Upper lobe of left lung (tissue), 6 donors: ENCODE data around the gene SLC2A11. TPM values are rescaled to one million over a fixed set of nuclear protein-coding genes. Genes with fewer than 3 reads are reported as not detected.

Source experiments
- ATAC-seq, 2 donors: fragments of 200-7000 bp; cut with Tn5 transposase; one replicate each; pipeline ENCODE4 v1.9.1; 2022; ENCODE audit warnings: mild to moderate bottlenecking in 2 of 2, moderate library complexity in 2 of 2; ENCODE audit not compliant: low FRiP score in 2 of 2
- DNase-seq, 2 donors: peaks; one replicate each; pipeline ENCODE4 v3.0.0-alpha.2; 2019 to 2020
- H3K27ac ChIP-seq, 4 donors: fragments of 200-600 bp; sonication (generic); one replicate each; pipeline ENCODE4 v1.5.1; 2016 to 2019
- H3K27me3 ChIP-seq, 4 donors: fragments of 200-600 bp; sonication (generic); one replicate each; pipeline ENCODE4 v1.5.1; 2017 to 2019
- H3K36me3 ChIP-seq, 4 donors: fragments of 200-600 bp; sonication (generic); one replicate each; pipeline ENCODE4 v1.5.1; 2016 to 2019
- H3K4me1 ChIP-seq, 4 donors: fragments of 200-600 bp; sonication (generic); one replicate each; pipeline ENCODE4 v1.5.1; 2018 to 2019
- H3K4me3 ChIP-seq, 4 donors: fragments of 200-600 bp; sonication (generic); one replicate each; pipeline ENCODE4 v1.5.1; 2017 to 2019; ENCODE audit warnings: mild to moderate bottlenecking in 2 of 4, moderate library complexity in 1 of 4
- H3K9me3 ChIP-seq, 4 donors: fragments of 200-600 bp; sonication (generic); one replicate each; pipeline ENCODE4 v1.5.1; 2018 to 2019
- CTCF ChIP-seq, 6 experiments: fragments of 450-650 bp in 4 of 6; fragments of 200-600 bp in 2 of 6; sonication (generic) in 2 of 6; IDR thresholded peaks; one replicate each; pipeline ENCODE4 v1.5.1; 2016 to 2019; ENCODE audit warnings: antibody characterized with exemption in 6 of 6
- EP300 ChIP-seq, 4 donors: sonication (generic); formaldehyde crosslinking; IDR thresholded peaks; one replicate each; pipeline ENCODE4 v1.5.1; 2017; ENCODE audit warnings: antibody characterized with exemption in 4 of 4, control low read depth in 2 of 4
- POLR2A ChIP-seq, 4 donors: fragments of 450-650 bp; IDR thresholded peaks; one replicate each; pipeline ENCODE4 v1.5.1; 2016 to 2017; ENCODE audit warnings: antibody characterized with exemption in 4 of 4, mild to moderate bottlenecking in 2 of 4
- POLR2AphosphoS5 ChIP-seq, 2 donors: sonication (generic); formaldehyde crosslinking; IDR thresholded peaks; one replicate each; pipeline ENCODE4 v1.5.1; 2017; ENCODE audit warnings: antibody characterized with exemption in 2 of 2
- WGBS, 2 donors: methylation state at CpG; one replicate each; pipeline ENCODE4 v1.1.5; 2017 to 2018; 5-methylcytosine and 5-hydroxymethylcytosine counted together
- total RNA-seq, 6 donors: library from RNA; depleted of rRNA in 4 of 6; stranded (reverse); fragments of >200 nt in 4 of 6; gene quantifications; one replicate each; pipeline versions ENCODE4 v1.1.0 to v1.2.1, GENCODE V29; 2016 to 2021
- donor health status: DM: no; HTN: no; CAD: no; lungs with moderate emphysema.
- donor health status: DM: no; HTN: yes; CAD: no; lungs with severe emphysema.

Gene SLC2A11
- 10 to 100 TPM in 5 of 6 donors, 1 to 10 TPM in 1; 9.9 to 31.4 (median 16.5) TPM for total RNA-seq

- Histone ChIP-seq H3K4me3 (peak within 1 kb of the TSS; percentile 60 to 84 (median 70)), H3K9me3 (no peaks in the 10 kb centered on the region), H3K4me1 (peaks cover 16 to 24% (median 20%) of the 10 kb centered on the region in 4 donors), H3K27me3 (no peaks in the 10 kb centered on the region), H3K27ac (peak within 1 kb of the TSS; percentile 85 to 93 (median 87)), H3K36me3 (no peaks in the 10 kb centered on the region)
- peak; percentile 98 to 99 for ATAC-seq
- peak; percentile 94 to 96 for DNase-seq
- 0 to 1% methylated on average over 5 to 52 of the region's 60 CpGs for WGBS, 2 donors
- TF ChIP-seq POLR2A (IDR thresholded peaks at IDR 0.05) (peak in 3 of 4 donors; percentile 56 to 86 (median 69)), EP300 (IDR thresholded peaks at IDR 0.05) (no peak), POLR2AphosphoS5 (IDR thresholded peaks at IDR 0.05) (peak; percentile 84 to 89), CTCF (IDR thresholded peaks at IDR 0.05) (peak in 4 of 6 experiments; percentile 51 to 75 (median 70))
These were observed at the start of gene SLC2A11 for GRCh38 chr22:23857606-23858483. Gene SLC2A11 (plus strand): TSS chr22:23857875. CDS start chr22:23858000, 125 bp downstream.

- no peak overlapping the region for H3K4me3 ChIP-seq
- no peak for DNase-seq
- TF ChIP-seq EP300 (IDR thresholded peaks at IDR 0.05) (no peak), POLR2A (IDR thresholded peaks at IDR 0.05) (no peak), CTCF (IDR thresholded peaks at IDR 0.05) (no peak), POLR2AphosphoS5 (IDR thresholded peaks at IDR 0.05) (no peak)
- ATAC-seq = no peak
- no peaks in the 10 kb centered on the region for H3K9me3 ChIP-seq
- 95 to 98% methylated on average over 4 of the region's 4 CpGs for WGBS, 2 donors
- H3K4me1 ChIP-seq = no peaks in the 10 kb centered on the region
- H3K27me3 ChIP-seq = no peaks in the 10 kb centered on the region
- no peak overlapping the region for H3K27ac ChIP-seq
- H3K36me3 ChIP-seq = peaks cover 5 to 85% (median 38%) of the 10 kb centered on the region in 4 donors
These were observed 45.3 kb upstream of the SLC2A11 start for GRCh38 chr22:23812378-23812777.

- Histone ChIP-seq H3K27ac (no peak overlapping the region), H3K36me3 (peaks cover 10 to 85% (median 50%) of the 10 kb centered on the region in 4 donors), H3K27me3 (no peaks in the 10 kb centered on the region), H3K4me1 (no peaks in the 10 kb centered on the region), H3K4me3 (no peak overlapping the region), H3K9me3 (no peaks in the 10 kb centered on the region)
- 75 to 88% methylated on average over 9 to 10 of the region's 10 CpGs for WGBS, 2 donors
- DNase-seq = no peak
- ATAC-seq = no peak
- no peak for TF ChIP-seq EP300 (IDR thresholded peaks at IDR 0.05)
- TF ChIP-seq POLR2AphosphoS5 (IDR thresholded peaks at IDR 0.05) = no peak
- no peak for TF ChIP-seq CTCF (IDR thresholded peaks at IDR 0.05)
- no peak for TF ChIP-seq POLR2A (IDR thresholded peaks at IDR 0.05)
These were observed 42.0 kb upstream of the SLC2A11 start for GRCh38 chr22:23815541-23816155.

GRCh38 chr22:23816156-23816976 lies 41.3 kb upstream of the SLC2A11 start:
- Histone ChIP-seq H3K4me1 (no peaks in the 10 kb centered on the region), H3K27ac (no peak overlapping the region), H3K27me3 (no peaks in the 10 kb centered on the region), H3K36me3 (peaks cover 10 to 85% (median 51%) of the 10 kb centered on the region in 4 donors), H3K4me3 (no peak overlapping the region), H3K9me3 (no peaks in the 10 kb centered on the region)
- 85 to 92% methylated on average over 16 to 18 of the region's 18 CpGs for WGBS, 2 donors
- ATAC-seq (peak in 1 of 2 donors; percentile 22), DNase-seq (no peak)
- TF ChIP-seq CTCF (IDR thresholded peaks at IDR 0.05) (no peak), POLR2A (IDR thresholded peaks at IDR 0.05) (no peak), POLR2AphosphoS5 (IDR thresholded peaks at IDR 0.05) (no peak), EP300 (IDR thresholded peaks at IDR 0.05) (no peak)
